BJ (cell line): ENCODE measurements around the gene DEPDC7. TPM values are rescaled to one million over a fixed set of nuclear protein-coding genes. Genes with fewer than 3 reads are reported as not detected.
"Not testable (repeated sequence)": the region's sequence is repeated elsewhere in the genome, so short reads cannot be mapped to it uniquely, and the experiment has no call there.

Experiments
- CTCF ChIA-PET: fragments of 350-600 bp; formaldehyde crosslinking; extraction: SDS; loops from one replicate; lab custom pipeline; 2021; ENCODE audit warnings: antibody characterized with exemption, inconsistent platforms; lab: Yijun Ruan, JAX
- POLR2A ChIA-PET: fragments of 300-600 bp; sonication (Branson Sonifier 250); formaldehyde crosslinking; extraction: SDS; loops from one replicate; lab custom pipeline; 2021; ENCODE audit warnings: antibody characterized with exemption; lab: Charles Lee
- DNase-seq: peaks from one replicate; pipeline ENCODE4 v3.0.0-alpha.2; 2011; ENCODE audit warnings: low read depth
- H3K27me3 ChIP-seq: 2 replicates; pipeline ENCODE4 v1.6.0; 2011; ENCODE audit warnings: low read length; ENCODE audit not compliant: control insufficient read depth, insufficient read depth
- H3K36me3 ChIP-seq: 2 replicates; pipeline ENCODE4 v1.5.1; 2011; ENCODE audit warnings: low read length; ENCODE audit not compliant: control insufficient read depth, insufficient read depth
- H3K4me3 ChIP-seq: 2 replicates; pipeline ENCODE4 v1.5.1; 2011; ENCODE audit warnings: low read depth, mild to moderate bottlenecking, control low read depth, low read length
- polyA plus RNA-seq: library from polyadenylated mRNA; depleted of rRNA; stranded (reverse); fragments of >200 nt; gene quantifications from 2 replicates; pipeline ENCODE4 v1.2.3, GENCODE V29; 2011
- TF ChIP-seq, protein P1 (sequence below): IDR thresholded peaks from 2 replicates; pipeline ENCODE4 v1.5.1; 2011; ENCODE audit warnings: low read depth, mild to moderate bottlenecking, control low read depth, inconsistent platforms, low read length, moderate library complexity; ENCODE audit not compliant: insufficient read depth

DEPDC7 gene
- polyA plus RNA-seq, 1 experiment, result 4.2 TPM

DNA sequence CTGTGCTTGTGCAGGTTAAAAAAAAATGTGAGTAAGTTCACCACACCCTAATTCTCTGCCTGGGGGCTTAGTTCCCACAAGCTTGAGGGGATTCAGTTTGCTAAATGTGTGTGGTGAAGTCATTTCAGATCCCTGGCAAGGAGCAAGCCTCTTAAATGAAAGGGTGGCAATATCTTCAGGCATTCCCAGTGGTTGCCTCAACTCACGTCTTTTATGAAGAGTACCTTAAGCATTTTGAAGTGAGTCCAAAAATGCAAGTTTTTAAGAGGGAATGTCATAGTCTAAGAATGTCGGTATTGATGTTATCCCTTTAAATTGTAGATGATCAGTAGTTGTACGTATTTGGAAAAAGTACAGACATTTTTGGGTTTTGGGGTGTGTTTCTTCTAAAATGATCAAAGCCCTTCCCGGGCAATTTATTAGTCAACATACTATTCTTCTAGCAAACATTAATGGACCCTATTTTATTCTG is 28.6 kb downstream of the DEPDC7 start:
- ChIA-PET CTCF (interaction anchor here (0.6 to 1.1 kb wide), 2 partner anchors 19 to 20 kb away, joined by 3 to 5 read pairs; no protein-coding TSS in a partner anchor), POLR2A (no interaction called here)
- DNase-seq, result peak; percentile 84
- H3K36me3 ChIP-seq, result peaks cover 1% of the 10 kb centered on the region; the same call in 1 of the 2 replicates
- TF ChIP-seq, protein P1, sequence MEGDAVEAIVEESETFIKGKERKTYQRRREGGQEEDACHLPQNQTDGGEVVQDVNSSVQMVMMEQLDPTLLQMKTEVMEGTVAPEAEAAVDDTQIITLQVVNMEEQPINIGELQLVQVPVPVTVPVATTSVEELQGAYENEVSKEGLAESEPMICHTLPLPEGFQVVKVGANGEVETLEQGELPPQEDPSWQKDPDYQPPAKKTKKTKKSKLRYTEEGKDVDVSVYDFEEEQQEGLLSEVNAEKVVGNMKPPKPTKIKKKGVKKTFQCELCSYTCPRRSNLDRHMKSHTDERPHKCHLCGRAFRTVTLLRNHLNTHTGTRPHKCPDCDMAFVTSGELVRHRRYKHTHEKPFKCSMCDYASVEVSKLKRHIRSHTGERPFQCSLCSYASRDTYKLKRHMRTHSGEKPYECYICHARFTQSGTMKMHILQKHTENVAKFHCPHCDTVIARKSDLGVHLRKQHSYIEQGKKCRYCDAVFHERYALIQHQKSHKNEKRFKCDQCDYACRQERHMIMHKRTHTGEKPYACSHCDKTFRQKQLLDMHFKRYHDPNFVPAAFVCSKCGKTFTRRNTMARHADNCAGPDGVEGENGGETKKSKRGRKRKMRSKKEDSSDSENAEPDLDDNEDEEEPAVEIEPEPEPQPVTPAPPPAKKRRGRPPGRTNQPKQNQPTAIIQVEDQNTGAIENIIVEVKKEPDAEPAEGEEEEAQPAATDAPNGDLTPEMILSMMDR, result no peak
- no peak overlapping the region for H3K4me3 ChIP-seq
- no peaks in the 10 kb centered on the region for H3K27me3 ChIP-seq

DNA sequence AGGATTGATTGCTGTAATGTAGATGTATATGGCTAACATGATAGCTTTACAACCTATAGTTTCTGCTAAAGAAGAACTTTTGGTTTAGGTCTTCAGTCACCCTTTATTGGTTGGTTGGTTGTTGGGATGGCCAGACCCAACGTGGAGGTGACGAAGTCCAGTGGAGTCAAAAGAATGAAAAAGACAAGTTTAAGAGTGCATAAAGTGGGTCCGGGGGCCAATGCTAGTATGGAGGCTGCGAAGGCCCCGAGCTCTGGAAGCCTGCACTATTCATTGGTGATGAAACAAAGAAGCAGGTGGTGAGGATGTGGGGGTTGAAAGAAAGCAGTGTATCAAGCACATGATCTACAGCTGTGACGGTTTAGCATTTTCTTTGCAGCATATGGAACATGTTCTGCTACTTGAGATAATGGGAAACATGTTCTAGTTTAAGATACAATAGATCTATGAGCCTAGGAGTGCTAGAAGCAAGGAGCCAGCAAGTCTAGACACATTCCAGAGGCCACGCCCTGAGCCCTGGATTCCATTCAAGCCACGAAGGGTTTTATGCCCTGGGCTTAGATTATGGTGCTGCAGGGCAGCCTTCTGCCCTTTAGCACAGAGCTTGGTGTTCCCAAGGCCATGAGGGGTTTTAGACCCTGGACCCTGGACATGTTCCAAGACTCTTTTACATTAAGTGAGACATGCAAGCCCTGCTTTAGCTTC is 30.0 kb downstream of the DEPDC7 start:
- no peak for DNase-seq
- ChIA-PET CTCF (interaction anchor here (1.8 kb wide), 1 partner anchor 20 kb away, joined by 6 read pairs; no protein-coding TSS in a partner anchor), POLR2A (no interaction called here)

GRCh38 chr11:33048701-33049100 is 33.0 kb downstream of the DEPDC7 start:
- H3K27me3 ChIP-seq, POLR2A ChIA-PET, H3K36me3 ChIP-seq, H3K4me3 ChIP-seq, CTCF ChIA-PET, DNase-seq: not testable (repeated sequence)

More for the DNA sequence above, 30.0 kb downstream of the DEPDC7 start:
- TF ChIP-seq, protein P1, result no peak
- no peak overlapping the region for H3K4me3 ChIP-seq
- H3K36me3 ChIP-seq, result peaks cover 1% of the 10 kb centered on the region; the same call in 1 of the 2 replicates
- no peaks in the 10 kb centered on the region for H3K27me3 ChIP-seq

- POLR2A ChIA-PET, H3K27me3 ChIP-seq, DNase-seq, H3K36me3 ChIP-seq, H3K4me3 ChIP-seq: not testable (repeated sequence)
- CTCF ChIA-PET, result interaction anchor here (0.6 kb wide), 1 partner anchor 927 kb away, joined by 5 read pairs; no protein-coding TSS in a partner anchor
Observed at GRCh38 chr11:33049565-33050408, 34.1 kb downstream of the DEPDC7 start.

- no peak for DNase-seq
- no peaks in the 10 kb centered on the region for H3K27me3 ChIP-seq
- ChIA-PET CTCF (no interaction called here), POLR2A (interaction anchor here (0.6 kb wide), 1 partner anchor 9 kb away, joined by 12 read pairs; no protein-coding TSS in a partner anchor)
- H3K4me3 ChIP-seq, result no peak overlapping the region
- no peaks in the 10 kb centered on the region; the same call in 1 of the 2 replicates for H3K36me3 ChIP-seq
- TF ChIP-seq, protein P1, result no peak
Observed at GRCh38 chr11:33052231-33052630, 36.6 kb downstream of the DEPDC7 start.

GRCh38 chr11:33055375-33055774 is 39.7 kb downstream of the DEPDC7 start:
- POLR2A ChIA-PET, result no interaction called here
- Histone ChIP-seq H3K36me3 (peaks cover 3% of the 10 kb centered on the region), H3K27me3 (no peaks in the 10 kb centered on the region), H3K4me3 (no peak overlapping the region)
- no peak for DNase-seq
- CTCF ChIA-PET, result interaction anchor here (1.6 kb wide), 1 partner anchor 10 kb away, joined by 8 read pairs; no protein-coding TSS in a partner anchor
- TF ChIP-seq, protein P1, result no peak
